Measurements from ENCODE around the gene IFNG-AS1.

The IFNG-AS1 gene

GRCh38 chr12:67968321-67968720 lies 20.9 kb upstream of the IFNG-AS1 start:
- DNase-seq (ENCODE audit: extremely low spot score) = no peak
- ChIA-PET POLR2A (no interaction called here), CTCF (no interaction called here)
- no peak for TF ChIP-seq HDGF (IDR thresholded peaks at IDR 0.05; ENCODE audit: borderline replicate concordance)
- TF ChIP-seq SUZ12 (IDR thresholded peaks at IDR 0.05) = no peak
- TF ChIP-seq ZNF384 (IDR thresholded peaks at IDR 0.05) = no peak
- no peak for TF ChIP-seq BHLHE40 (IDR thresholded peaks at IDR 0.05; ENCODE audit: borderline replicate concordance)
- no peak for TF ChIP-seq FOXK2 (IDR thresholded peaks at IDR 0.05)
- TF ChIP-seq ARNT (IDR thresholded peaks at IDR 0.05) = no peak
- TF ChIP-seq TARDBP (IDR thresholded peaks at IDR 0.05) = no peak

- ChIA-PET POLR2A (no interaction called here), CTCF (no interaction called here)
- DNase-seq (ENCODE audit: extremely low spot score) = no peak
- TF ChIP-seq HDGF (IDR thresholded peaks at IDR 0.05; ENCODE audit: borderline replicate concordance) (no peak), FOXA1 (IDR thresholded peaks at IDR 0.05) (no peak), TARDBP (IDR thresholded peaks at IDR 0.05) (no peak), ARNT (IDR thresholded peaks at IDR 0.05) (no peak), CTBP1 (IDR thresholded peaks at IDR 0.05; ENCODE audit: borderline replicate concordance) (no peak), ZNF384 (IDR thresholded peaks at IDR 0.05) (no peak), BHLHE40 (IDR thresholded peaks at IDR 0.05; ENCODE audit: borderline replicate concordance) (no peak), L3MBTL2 (conservative IDR thresholded peaks at IDR 0.05) (no peak), FOXK2 (IDR thresholded peaks at IDR 0.05) (no peak), LEF1 (IDR thresholded peaks at IDR 0.05; ENCODE audit: borderline replicate concordance) (no peak), NFRKB (IDR thresholded peaks at IDR 0.05) (no peak), PKNOX1 (IDR thresholded peaks at IDR 0.05) (no peak), SP1 (IDR thresholded peaks at IDR 0.05) (no peak), ELF4 (IDR thresholded peaks at IDR 0.05) (no peak), FOXM1 (IDR thresholded peaks at IDR 0.05; ENCODE audit: borderline replicate concordance) (no peak), SUZ12 (IDR thresholded peaks at IDR 0.05) (no peak)
Observed at GRCh38 chr12:67968725-67969124, 20.5 kb upstream of the IFNG-AS1 start.

GRCh38 chr12:67969134-67969802 lies 20.0 kb upstream of the IFNG-AS1 start:
- TF ChIP-seq FOXA1 (IDR thresholded peaks at IDR 0.05) (no peak), ELF4 (IDR thresholded peaks at IDR 0.05) (no peak), CTBP1 (IDR thresholded peaks at IDR 0.05; ENCODE audit: borderline replicate concordance) (no peak), ZNF384 (IDR thresholded peaks at IDR 0.05) (no peak), FOXK2 (IDR thresholded peaks at IDR 0.05) (no peak), SUZ12 (IDR thresholded peaks at IDR 0.05) (no peak), ARNT (IDR thresholded peaks at IDR 0.05) (no peak), LEF1 (IDR thresholded peaks at IDR 0.05; ENCODE audit: borderline replicate concordance) (no peak), L3MBTL2 (conservative IDR thresholded peaks at IDR 0.05) (no peak), PKNOX1 (IDR thresholded peaks at IDR 0.05) (no peak)
- DNase-seq (ENCODE audit: extremely low spot score) = no peak
- ChIA-PET CTCF (no interaction called here), POLR2A (no interaction called here)

GRCh38 chr12:67977668-67978067 lies 11.6 kb upstream of the IFNG-AS1 start:
- TF ChIP-seq ZNF384 (IDR thresholded peaks at IDR 0.05) (no peak), FOXK2 (IDR thresholded peaks at IDR 0.05) (no peak), HDGF (IDR thresholded peaks at IDR 0.05; ENCODE audit: borderline replicate concordance) (no peak), CTBP1 (IDR thresholded peaks at IDR 0.05; ENCODE audit: borderline replicate concordance) (no peak), ARNT (IDR thresholded peaks at IDR 0.05) (no peak)
- ChIA-PET CTCF (no interaction called here), POLR2A (no interaction called here)

GRCh38 chr12:67980391-67980790 lies 8.9 kb upstream of the IFNG-AS1 start:
- ChIA-PET POLR2A (no interaction called here), CTCF (no interaction called here)
- no peak for DNase-seq (ENCODE audit: extremely low spot score)
- TF ChIP-seq FOXK2 (IDR thresholded peaks at IDR 0.05) (no peak), TARDBP (IDR thresholded peaks at IDR 0.05) (no peak), SP1 (IDR thresholded peaks at IDR 0.05) (no peak), L3MBTL2 (conservative IDR thresholded peaks at IDR 0.05) (no peak), HDGF (IDR thresholded peaks at IDR 0.05; ENCODE audit: borderline replicate concordance) (no peak), LEF1 (IDR thresholded peaks at IDR 0.05; ENCODE audit: borderline replicate concordance) (no peak), ZNF384 (IDR thresholded peaks at IDR 0.05) (no peak), SUZ12 (IDR thresholded peaks at IDR 0.05) (no peak), BHLHE40 (IDR thresholded peaks at IDR 0.05; ENCODE audit: borderline replicate concordance) (no peak), FOXM1 (IDR thresholded peaks at IDR 0.05; ENCODE audit: borderline replicate concordance) (no peak), FOXA1 (IDR thresholded peaks at IDR 0.05) (no peak)

More at GRCh38 chr12:67977668-67978067, 11.6 kb upstream of the IFNG-AS1 start:
- no peak for DNase-seq (ENCODE audit: extremely low spot score)

- ChIA-PET POLR2A (no interaction called here), CTCF (no interaction called here)
- TF ChIP-seq HDGF (IDR thresholded peaks at IDR 0.05; ENCODE audit: borderline replicate concordance) = no peak
- TF ChIP-seq ZNF384 (IDR thresholded peaks at IDR 0.05) = no peak
- no peak for TF ChIP-seq ELF4 (IDR thresholded peaks at IDR 0.05)
- no peak for TF ChIP-seq LEF1 (IDR thresholded peaks at IDR 0.05; ENCODE audit: borderline replicate concordance)
- TF ChIP-seq TARDBP (IDR thresholded peaks at IDR 0.05) = no peak
- TF ChIP-seq NFRKB (IDR thresholded peaks at IDR 0.05) = no peak
- no peak for TF ChIP-seq SP1 (IDR thresholded peaks at IDR 0.05)
- no peak for TF ChIP-seq CTBP1 (IDR thresholded peaks at IDR 0.05; ENCODE audit: borderline replicate concordance)
- no peak for TF ChIP-seq FOXM1 (IDR thresholded peaks at IDR 0.05; ENCODE audit: borderline replicate concordance)
- no peak for TF ChIP-seq PKNOX1 (IDR thresholded peaks at IDR 0.05)
- TF ChIP-seq FOXA1 (IDR thresholded peaks at IDR 0.05) = no peak
- DNase-seq (ENCODE audit: extremely low spot score) = peak; percentile 25
Observed at GRCh38 chr12:67981287-67982162, 7.7 kb upstream of the IFNG-AS1 start.

All from HEK293T (cell line).